HG02763 (cell line): ENCODE results near the gene F13A1.

ENCODE experiments used
- ATAC-seq: cut with Tn5 transposase; IDR thresholded peaks from one replicate; pipeline ENCODE4 v1.9.1; 2021; ENCODE audit warnings: mild to moderate bottlenecking, moderate library complexity; ENCODE audit not compliant: unreplicated experiment

The F13A1 gene

DNA sequence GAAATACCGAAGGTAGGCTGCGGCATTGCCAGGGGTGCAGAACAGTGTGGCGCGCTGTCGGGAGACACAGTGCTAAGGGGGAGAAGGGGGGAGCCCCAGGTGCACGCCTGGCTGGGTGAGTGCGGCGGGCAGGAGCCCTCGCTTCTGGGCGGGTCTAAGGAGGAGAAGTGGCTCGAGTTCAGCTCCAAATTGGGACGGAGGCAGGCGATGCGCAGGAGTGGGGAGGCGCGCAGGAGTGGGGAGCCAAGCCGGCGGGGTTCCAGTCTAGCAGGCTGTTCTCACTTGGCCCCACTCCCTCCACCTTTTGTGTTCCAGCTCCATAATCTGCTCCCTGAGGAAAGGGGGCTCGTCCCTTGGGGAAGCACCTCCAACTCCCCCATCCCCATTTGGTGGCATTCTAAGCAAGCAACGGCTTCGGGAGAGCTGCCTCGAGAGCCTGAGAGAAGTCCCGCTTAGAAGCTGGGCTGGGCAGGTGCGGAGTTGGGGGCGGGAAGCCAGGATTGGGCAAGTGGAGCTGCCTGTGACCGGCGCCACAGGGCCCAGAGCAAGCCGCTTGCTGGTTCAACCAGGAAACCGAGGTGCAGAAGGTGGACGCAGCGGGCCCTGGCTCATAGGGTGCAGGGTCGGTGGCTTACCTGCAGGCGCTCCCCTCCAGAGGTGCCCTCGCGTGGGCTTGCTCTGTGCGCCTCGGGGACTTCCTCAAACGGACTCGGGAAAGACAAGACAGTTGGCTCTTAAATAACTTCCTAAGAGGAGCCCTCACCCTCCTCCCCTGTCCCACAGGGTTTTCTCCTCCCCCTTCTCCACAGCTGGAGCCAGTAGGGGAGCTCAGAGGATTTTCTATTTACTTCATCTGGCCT, at the start of gene F13A1:
TSS of gene F13A1 (minus strand) at position 711 of the 860 bp plus-strand sequence. CDS start 1,998 bp downstream, outside the sequence.
- no peak for ATAC-seq

DNA sequence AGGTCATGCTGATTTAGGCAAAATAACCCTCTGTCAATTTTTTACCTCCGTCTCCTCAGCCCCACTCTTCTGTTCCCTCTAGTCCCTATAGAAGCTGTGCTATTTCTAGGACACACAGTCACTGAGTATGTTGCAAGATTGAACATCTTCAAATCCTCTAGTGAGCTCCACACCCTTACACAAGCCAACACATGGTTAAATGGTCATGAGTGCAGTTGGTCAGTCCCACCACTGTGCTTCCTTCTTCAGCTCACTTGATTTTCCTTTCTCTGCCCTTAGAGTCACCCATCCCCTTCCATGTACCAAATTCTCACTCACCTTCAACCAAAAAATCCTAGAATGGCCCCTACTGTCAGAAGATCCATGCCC, 48.2 kb upstream of the F13A1 start:
- ATAC-seq = no peak

DNA sequence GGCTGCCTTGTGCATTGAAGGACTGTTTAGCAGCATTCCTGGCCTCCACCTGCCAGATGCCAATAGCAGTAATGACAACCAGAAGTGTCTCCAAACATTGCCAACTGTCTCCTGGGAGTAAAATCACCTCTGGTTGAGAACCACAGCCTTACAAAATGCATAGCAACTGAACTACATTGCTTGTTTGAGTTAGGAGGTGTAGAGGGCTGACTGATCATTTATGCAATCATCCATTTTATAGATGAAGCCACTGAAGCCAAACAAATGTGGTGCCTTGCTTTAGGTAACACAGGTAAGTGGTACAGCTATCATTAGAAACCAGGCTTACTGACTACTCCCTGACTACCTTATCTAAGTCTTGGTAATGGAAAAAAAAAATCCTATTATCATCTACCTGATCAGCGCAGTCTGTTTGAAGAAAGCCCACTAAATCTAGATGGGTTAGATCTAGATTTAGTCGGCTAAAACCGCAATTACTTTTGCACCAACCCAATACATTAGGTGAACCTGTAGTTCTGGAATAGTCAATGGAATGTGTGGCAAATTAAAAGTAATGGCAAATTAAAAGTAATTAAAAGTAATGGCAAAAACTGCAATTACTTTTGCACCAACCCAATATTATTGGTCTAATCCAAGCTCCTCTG, 47.7 kb upstream of the F13A1 start:
- ATAC-seq = no peak

DNA sequence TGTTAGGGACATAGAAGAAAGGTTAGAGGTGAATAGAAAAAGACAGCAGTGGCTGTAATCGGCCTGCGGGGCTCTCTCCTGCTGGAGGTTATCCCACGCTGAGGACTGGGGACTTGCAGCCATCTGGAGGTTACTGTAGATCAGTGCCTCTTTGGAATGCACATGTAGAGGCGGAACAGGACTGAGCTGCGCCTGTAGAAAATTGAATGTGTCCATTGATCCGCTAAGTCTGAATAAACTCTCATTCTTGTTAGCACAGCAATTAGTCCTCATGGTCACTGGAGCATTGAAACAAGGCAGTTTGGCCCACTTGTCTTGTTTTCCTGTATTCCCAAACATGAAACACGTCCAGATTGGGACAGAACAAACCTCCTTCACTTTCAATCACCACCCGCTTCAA, 46.3 kb upstream of the F13A1 start:
- ATAC-seq = no peak

DNA sequence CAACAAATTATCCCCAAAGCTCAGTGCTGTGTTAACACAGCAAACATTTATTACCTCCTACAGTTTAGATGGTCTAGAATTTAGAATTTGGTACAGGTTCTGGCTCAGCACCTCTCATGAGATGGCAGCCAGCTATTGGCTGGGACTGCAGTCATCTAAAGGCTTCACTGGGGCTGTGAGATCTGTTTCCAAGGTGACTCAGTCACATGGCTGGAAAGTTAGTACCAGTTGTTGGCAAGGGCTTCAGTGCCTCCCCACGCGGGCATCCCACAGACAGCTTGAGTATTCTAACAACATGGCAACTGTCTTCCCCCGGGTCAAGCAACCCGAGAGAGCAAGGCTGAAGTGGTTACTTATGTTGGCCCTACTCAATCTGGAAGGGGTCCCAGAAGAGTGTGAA, 44.8 kb upstream of the F13A1 start:
- no peak for ATAC-seq

DNA sequence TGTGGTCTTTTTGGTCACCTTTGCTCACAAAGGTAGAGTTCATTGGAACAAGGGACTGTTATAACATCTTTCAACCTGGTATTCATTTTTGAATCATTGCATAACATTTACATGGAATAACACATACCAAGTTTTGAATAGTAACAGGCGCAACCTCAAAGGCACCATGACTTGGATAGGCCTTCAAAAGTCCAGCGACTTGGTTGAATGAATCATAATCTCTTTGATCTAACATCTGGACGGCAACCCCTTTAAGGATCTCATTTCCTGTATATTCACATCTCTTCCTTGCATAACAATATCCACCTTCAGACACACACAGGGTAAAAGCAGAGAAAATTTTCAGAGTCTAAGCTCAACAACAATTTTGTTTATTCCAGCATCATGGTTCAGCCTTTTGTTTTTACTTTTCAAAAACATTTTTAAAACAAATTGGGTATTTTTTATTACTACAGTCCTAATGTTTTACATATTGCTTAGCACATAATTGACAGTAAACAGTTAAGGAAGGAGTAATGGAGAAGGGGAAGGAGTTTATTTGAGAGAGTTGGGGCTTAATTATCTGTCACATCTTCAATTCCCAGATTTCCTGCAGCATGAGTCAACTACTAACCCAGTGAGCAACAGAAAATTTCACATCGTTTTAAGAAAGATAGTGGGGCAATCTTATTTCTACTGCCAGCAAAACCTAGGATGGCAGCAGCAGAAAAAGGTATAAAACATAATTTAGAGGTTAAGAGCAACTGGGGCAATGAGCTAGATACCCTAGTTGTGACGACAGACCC, 41.8 kb upstream of the F13A1 start:
- ATAC-seq = no peak

DNA sequence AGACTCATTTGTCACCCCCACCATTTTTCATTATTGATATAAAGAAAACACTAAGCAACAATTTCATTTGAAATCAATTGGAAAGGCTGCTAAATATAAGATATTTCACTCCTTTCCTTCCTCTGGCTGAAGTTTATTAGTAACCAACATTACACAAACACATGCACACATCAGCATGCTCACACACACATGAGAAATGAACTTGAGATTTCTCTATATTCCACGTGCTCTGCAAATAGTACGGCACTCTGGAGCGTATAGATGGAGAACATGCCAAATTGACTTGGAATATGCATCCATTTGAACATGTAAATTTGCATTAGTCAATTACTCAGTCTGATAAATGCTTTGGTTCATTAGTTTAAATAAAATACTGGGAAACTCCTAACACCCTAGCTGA, 37.1 kb upstream of the F13A1 start:
- no peak for ATAC-seq

DNA sequence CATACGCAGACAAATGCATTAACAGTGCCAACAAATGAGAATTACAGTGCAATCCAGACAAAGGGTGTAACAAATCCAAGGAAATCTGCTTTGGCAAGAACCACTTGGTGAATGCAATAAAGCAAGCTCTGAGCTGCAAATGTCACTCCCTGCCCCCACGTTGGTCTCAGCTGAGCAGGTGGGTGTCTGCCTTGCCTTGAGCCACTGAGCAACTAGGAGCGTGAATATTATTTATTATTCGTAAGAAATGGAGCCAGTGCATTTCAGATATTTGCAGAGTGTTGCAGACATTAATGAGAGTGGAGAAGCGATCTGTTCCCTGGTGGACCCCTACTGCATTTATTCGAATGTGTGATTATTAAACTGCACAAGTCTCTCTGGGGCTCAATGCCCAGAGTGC, 36.6 kb upstream of the F13A1 start:
- ATAC-seq = no peak

DNA sequence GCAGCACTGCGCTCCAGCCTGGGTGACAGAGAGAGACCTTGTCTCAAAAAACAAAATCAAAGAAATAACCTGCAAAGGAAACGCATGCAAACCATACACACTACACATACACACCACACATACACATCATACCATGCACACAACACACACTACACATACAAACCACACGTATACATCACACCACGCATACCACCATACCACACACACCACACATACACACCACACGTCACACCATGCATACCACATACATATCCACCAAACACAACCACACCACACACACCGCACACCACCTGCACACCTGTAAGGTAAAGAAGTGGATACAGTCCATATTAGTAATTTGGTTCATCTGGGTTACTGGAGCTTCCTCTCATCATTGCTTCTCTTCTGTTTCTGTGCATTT, 32.3 kb upstream of the F13A1 start:
- ATAC-seq = no peak

DNA sequence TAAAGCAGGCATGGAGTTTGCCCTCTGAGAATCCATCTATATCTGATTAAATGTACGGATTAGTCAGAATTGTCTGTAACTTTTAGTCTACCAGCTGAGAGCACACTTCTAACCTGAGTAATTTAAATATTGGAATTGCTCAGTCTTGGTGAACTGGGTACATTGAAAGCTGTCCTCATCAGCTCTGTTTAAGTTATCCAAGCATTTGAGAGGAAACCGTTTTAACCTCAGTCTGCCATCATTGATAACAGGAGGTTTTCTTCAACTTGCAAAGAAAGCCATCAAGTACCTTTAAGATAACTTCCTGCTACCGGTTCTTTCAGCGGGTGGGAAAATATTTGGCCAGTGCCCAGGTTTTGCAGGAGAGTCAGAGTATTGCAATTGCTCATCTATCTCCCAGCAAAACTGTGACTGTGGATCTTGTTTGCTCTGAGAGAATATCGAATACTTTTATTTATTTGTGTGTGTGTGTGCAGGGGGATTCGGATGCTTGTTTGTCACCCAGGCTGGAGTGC, 31.1 kb upstream of the F13A1 start:
- no peak for ATAC-seq

DNA sequence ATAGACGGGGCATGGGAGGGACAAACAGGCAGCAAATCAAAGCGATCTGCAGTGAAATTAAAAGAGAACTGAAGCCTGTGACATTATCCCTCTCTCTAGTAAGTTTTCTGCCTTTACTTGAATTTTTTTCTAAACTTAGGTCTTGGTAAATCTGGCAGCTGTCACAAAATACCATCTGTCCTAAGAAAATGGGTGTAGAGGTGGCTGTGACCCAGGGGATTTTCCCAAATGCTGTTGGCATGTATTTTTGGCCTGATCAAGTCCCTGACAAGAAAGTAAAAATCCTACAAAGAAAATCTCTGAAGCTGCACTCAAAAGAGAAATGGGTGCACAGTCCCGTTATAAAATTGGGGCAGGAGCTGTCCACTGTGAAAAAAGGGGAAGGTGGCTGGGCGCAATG, 30.2 kb upstream of the F13A1 start:
- no peak for ATAC-seq

DNA sequence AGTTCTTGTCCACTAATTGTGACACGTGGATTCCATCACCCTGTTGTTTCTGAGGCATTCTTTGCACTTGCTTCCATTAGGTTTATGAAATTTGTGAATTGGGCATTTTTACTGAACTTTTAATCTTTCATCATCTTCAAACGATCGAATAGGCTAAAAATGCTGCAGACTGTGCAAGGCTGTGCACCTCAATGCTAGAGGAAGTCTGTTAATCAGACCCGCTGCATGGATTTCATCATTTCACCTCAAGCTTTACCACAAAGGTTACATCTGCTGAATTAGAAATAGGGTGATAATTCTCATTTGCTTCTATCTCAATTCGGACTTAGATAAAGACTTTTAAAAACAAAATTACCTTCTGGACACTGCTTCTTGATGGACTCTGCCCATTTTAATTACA, 27.8 kb upstream of the F13A1 start:
- ATAC-seq = no peak

DNA sequence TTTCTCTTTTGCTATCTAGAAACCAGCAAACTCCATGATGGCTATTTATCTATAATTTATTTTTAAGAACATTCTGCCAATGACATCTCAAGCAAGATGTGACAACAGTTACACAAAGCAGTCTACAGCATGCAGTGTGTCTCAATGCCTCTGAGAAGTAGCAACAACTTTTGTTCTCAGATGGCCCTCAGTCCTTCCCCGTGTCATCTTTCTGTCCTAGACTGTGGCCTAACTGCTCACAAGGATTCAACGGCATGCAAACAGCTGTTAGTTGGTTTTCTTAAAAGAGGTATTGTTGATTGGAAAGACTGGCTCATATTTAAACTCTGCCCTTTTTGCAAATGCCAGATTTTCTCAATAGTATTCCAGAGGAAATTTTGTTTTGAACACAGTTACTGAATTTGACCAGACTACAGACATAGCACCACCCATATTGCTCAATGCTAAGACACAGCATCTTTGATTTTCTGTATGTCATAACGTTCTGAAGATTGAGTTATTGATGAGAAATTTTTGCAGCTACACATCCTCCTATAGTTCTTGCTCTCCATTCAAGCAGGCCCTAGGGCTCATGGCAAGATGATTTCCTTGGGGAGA, 26.1 kb upstream of the F13A1 start:
- ATAC-seq = no peak

DNA sequence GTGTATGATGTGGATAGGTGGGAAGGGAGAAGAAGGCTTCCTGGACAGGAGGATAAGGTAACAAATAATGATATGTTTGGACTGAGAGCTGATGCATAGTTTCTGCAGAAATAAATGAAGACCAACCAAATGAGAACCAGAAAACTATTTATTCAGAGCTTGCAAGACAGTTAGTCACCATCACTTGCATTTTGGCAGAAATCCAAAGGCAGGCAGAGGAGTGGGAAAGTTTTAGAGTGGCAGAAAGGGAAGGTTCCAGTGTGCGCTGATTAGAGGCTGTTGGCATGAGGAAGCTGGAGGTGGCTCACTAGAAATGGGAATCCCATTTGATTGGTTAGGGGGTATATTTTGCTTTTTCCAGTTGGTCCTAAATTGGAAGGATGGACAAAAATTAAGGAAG, 13.0 kb upstream of the F13A1 start:
- no peak for ATAC-seq

DNA sequence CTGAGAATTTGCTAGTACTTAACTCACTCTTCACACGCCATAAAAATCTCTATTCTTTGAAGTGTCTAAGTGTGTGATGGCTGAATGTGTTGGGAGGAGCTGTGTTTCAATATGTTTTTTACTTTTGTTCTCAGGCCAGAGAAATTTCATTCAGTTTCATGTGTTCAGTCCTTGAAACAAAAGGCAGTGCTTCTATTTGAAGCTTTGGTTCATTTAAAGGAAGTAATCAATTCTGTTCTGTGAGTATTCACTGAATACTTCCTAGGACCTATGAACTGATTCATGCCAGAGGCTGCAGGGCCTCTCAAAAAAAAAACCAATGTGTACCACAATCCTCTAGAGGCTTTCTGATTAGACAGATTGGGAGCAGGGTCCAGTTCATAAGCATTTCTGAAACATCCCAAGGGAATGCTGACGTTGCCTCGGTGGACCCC, 12.4 kb upstream of the F13A1 start:
- peak; percentile 29 for ATAC-seq

DNA sequence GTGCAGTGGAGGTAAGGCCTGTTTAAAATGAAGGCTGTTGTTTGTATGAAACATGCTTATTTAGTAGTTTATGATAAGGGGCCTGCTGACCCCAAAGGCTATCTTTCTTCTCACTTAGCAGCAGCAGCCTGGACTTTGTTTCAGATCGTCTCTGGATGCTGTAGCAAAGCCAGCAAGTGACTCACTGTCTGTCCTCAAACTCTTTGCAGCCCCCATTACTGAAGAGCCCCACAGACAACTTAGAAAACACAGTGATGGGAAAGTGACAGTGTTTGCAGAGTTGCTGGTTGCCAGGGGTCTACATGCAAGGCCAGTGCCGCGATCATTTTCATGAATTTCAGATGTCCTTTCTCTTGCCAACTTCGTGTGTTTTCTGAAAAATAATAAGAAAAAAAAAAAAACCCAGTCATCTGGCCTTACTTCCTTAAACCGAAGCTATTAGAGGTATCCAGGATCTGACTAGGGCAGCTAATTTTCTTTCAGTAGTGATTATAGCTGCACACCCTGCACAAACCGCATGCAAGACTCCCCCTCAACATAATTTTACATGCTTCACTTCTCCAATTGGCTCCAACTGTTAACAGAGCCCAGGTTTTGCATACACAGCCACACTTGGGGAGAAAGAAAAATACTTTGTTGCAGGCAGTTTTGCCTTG, 11.6 kb upstream of the F13A1 start:
- peak; percentile 81 for ATAC-seq

DNA sequence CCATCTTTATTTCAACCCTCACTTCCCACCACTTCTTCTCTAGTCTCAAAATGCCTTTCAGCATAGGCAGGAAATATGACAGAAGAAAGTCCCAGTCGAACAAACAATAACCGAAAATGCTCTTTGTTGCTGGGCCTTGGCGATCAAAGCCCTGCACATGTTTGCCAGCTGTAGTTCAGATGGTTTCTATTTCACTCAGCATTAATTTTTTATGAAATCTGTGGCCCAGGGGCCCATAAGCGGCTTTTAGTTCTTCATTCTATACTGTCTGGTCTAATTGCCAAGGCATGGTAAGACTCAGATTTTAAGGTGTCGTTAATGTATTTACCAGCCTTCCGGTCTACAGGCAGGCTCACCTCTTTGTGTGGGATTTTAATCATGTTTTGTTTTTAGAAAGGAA, 10.9 kb upstream of the F13A1 start:
- peak; percentile 46 for ATAC-seq

DNA sequence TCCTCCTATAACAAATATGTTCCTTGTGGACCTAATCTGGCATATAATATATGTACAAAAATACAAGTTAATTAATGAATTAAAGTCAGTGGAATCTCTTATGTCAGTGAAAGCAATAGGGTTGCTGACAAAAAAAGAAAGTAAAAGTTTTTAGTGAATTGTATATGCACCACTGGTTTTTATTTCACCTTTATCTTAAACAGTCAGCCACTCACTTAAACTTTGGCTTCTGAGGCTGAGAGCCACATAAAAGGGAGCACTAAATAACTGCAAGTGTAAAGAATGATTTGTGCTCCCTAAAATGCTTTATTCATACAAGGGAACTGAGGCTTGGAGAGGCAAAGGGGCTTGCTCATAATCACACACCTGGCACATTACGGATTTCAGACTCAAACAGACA, 9.9 kb upstream of the F13A1 start:
- ATAC-seq = no peak

DNA sequence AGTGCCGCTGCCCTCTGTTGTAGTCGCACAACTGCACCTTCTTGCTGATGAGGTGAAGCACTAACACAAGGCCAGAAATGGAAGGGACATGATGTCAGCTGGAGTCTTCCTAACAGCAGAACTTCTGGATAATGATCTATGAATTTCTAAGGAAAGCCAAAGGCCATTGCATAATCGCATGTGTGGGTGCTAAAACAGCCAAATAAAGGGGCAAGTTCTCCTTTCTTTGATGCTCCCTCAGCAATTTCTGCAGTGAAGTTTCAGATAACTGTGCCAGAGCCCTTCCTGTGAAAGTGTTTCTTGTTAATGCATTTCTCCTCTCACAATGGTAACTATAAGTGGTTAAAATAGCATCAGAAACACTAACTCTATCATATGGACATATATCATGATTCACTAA, 8.0 kb upstream of the F13A1 start:
- no peak for ATAC-seq

DNA sequence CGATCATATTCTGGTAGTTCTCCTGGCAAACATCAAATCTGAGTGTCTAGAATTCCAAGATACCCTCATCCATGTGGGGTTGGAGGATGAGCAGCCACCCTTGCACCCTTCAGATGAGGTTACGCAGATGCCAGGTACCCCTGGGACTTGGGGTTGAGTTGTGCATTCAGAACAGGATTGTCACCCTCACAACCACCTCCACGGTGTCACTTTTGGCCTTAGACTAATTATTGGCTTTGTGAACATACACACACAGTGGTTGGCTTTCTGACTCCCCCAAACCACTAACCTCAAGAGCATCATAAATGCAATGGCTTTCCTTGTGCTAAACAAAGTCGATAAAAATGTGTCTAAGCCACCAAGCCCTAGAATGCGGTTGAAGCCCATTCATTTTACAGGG, 2.9 kb upstream of the F13A1 start:
- no peak for ATAC-seq

DNA sequence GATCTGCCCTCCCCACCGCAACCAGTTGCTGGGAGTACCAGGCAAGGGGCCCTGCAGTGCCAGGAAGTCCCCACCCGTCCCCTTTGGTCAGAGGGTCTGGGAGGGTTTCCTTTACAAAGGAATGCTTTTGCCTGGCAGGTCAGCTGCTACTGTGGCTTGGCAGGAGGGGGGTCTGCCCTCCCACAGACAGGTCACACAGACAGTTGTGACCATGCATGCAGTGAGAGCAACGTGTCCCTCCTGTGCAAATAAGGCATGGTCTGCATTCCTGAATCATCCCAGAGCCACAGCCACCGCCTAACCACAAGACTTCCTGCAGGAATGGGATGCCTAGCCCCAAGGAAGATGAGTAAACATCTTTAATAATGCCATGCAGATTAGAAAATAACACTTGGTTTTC, 439 bp upstream of the F13A1 start:
- no peak for ATAC-seq
